Measurements from ENCODE around the gene RGS2. TPM values are rescaled to one million over a fixed set of nuclear protein-coding genes. Genes with fewer than 3 reads are reported as not detected.

Gene RGS2
- total RNA-seq, 1 experiment from 2014 or later, result 0.50 TPM

DNA sequence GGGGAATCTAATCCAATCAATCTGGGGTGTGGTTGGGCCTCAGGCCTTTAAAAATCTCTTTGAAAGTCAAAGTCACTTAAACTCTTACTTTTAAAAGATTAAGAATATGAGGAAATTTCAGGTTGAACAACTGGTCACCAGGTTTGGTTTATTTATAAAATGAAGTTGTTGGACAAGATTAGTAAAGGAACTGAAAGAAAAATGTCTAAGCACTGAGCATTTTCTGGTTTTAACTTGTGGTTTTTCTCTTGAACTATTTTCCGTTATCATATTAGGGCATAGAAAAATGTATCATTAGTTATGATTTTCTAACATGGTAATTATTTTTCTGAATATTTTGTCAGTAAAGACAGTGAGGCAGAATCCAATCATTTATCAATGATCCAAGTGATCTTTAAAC, 49.6 kb downstream of the RGS2 start:
- H3K27ac ChIP-seq, result no peak overlapping the region
- no peaks in the 10 kb centered on the region for H4K20me1 ChIP-seq (ENCODE audit: insufficient read depth)
- no peak overlapping the region for H3K4me3 ChIP-seq
- no peak for DNase-seq
- intact Hi-C loops (cut with micrococcal nuclease; ENCODE audit: unreplicated experiment), result no loop called here
- no peaks in the 10 kb centered on the region for H3F3A ChIP-seq (ENCODE audit: insufficient read depth, low read depth)
- no peak overlapping the region for H2AFZ ChIP-seq
- H3K4me2 ChIP-seq, result no peak overlapping the region
- H3K9me2 ChIP-seq (ENCODE audit: insufficient read depth), result no peaks in the 10 kb centered on the region; the same call in 1 of the 2 replicates
- H3K9me3 ChIP-seq (ENCODE audit: insufficient read depth, low read depth), result no peaks in the 10 kb centered on the region
- no peak for TF ChIP-seq EZH2 (IDR thresholded peaks at IDR 0.05; ENCODE audit: low read depth)
- TF ChIP-seq, protein P1, sequence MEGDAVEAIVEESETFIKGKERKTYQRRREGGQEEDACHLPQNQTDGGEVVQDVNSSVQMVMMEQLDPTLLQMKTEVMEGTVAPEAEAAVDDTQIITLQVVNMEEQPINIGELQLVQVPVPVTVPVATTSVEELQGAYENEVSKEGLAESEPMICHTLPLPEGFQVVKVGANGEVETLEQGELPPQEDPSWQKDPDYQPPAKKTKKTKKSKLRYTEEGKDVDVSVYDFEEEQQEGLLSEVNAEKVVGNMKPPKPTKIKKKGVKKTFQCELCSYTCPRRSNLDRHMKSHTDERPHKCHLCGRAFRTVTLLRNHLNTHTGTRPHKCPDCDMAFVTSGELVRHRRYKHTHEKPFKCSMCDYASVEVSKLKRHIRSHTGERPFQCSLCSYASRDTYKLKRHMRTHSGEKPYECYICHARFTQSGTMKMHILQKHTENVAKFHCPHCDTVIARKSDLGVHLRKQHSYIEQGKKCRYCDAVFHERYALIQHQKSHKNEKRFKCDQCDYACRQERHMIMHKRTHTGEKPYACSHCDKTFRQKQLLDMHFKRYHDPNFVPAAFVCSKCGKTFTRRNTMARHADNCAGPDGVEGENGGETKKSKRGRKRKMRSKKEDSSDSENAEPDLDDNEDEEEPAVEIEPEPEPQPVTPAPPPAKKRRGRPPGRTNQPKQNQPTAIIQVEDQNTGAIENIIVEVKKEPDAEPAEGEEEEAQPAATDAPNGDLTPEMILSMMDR (conservative IDR thresholded peaks at IDR 0.05), result no peak
- H3K4me1 ChIP-seq (replicated peaks; ENCODE audit: insufficient read depth), result no peaks in the 10 kb centered on the region
- POLR2A ChIA-PET (ENCODE audit: unreplicated experiment), result no interaction called here
- no peaks in the 10 kb centered on the region for H3K27me3 ChIP-seq (ENCODE audit: insufficient read depth, low read depth)
- CTCF ChIA-PET, result no interaction called here
- no TSS peak for BruUV-seq (replicated peaks)
- H3K36me3 ChIP-seq (ENCODE audit: low read depth), result no peaks in the 10 kb centered on the region
- no peaks in the 10 kb centered on the region for H3K79me2 ChIP-seq (ENCODE audit: low read depth)

DNA sequence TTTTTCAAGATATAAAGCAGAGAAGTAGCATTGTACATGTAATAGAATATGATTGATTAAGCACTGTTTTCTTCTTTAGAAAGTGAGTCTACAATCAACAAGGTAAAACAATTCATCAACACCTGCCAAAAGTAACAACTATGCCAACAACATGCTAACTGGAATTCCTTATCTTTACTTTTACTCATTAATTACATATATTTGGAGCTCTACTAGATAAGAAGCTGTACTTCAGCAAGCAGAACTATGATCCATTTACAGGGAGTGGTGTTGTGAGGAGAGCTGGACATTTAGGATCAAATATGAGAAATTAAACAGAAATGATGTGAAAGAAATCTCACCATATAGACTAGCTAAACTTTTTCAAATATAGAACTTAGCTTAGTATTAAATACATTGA, 51.0 kb downstream of the RGS2 start:
- no peak overlapping the region for H3K4me3 ChIP-seq
- DNase-seq, result no peak
- H3K4me2 ChIP-seq, result no peak overlapping the region
- BruUV-seq (replicated peaks), result no TSS peak
- TF ChIP-seq, protein P1 (conservative IDR thresholded peaks at IDR 0.05), result no peak
- no peak for TF ChIP-seq EZH2 (IDR thresholded peaks at IDR 0.05; ENCODE audit: low read depth)
- CTCF ChIA-PET, result no interaction called here
- no peaks in the 10 kb centered on the region; the same call in 1 of the 2 replicates for H3K9me2 ChIP-seq (ENCODE audit: insufficient read depth)
- no peaks in the 10 kb centered on the region for H3F3A ChIP-seq (ENCODE audit: insufficient read depth, low read depth)
- H3K4me1 ChIP-seq (replicated peaks; ENCODE audit: insufficient read depth), result no peaks in the 10 kb centered on the region
- POLR2A ChIA-PET (ENCODE audit: unreplicated experiment), result interaction anchor here (0.5 kb wide), 1 partner anchor 8 kb away, joined by 11 read pairs; no protein-coding TSS in a partner anchor
- H3K36me3 ChIP-seq (ENCODE audit: low read depth), result no peaks in the 10 kb centered on the region
- no peak overlapping the region for H2AFZ ChIP-seq
- intact Hi-C loops (cut with micrococcal nuclease; ENCODE audit: unreplicated experiment), result no loop called here
- H3K79me2 ChIP-seq (ENCODE audit: low read depth), result no peaks in the 10 kb centered on the region
- H4K20me1 ChIP-seq (ENCODE audit: insufficient read depth), result no peaks in the 10 kb centered on the region
- no peak overlapping the region for H3K27ac ChIP-seq
- no peaks in the 10 kb centered on the region for H3K9me3 ChIP-seq (ENCODE audit: insufficient read depth, low read depth)
- no peaks in the 10 kb centered on the region for H3K27me3 ChIP-seq (ENCODE audit: insufficient read depth, low read depth)

DNA sequence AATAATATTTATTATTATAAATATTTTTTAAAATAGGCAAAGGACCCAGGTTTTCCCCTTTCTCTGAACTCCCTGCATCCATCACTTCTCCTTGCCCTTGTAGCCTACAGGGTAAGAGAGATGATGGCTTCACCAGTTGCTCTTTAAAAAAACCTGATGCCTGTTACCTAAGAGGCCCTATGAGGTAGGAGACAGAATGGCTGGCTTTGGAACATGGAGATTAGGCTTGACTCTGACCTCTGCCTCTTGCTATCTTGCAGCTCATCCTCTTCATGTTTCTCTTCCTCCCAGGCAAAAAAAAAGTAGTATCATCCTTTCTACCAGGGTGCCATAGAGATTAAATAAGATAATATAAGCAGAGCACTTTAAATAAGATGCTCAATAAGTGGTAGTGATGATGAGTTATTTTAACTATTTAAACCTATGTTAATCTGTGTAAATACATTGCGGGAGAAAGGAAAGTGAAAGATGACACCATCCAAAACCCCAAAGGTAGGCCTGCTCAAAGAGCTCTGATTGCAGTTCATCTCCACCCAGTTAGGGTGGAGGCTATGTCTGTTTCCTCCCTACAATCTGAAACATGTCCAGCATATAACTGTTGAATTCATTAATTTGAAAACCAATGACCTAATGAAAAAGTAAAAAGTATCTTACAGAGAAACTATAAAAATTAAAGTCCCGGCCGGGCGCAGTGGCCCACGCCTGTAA, 51.8 kb downstream of the RGS2 start:
- no peaks in the 10 kb centered on the region for H3K27me3 ChIP-seq (ENCODE audit: insufficient read depth, low read depth)
- ChIA-PET CTCF (no interaction called here), POLR2A (ENCODE audit: unreplicated experiment) (interaction anchor here (0.5 kb wide), 1 partner anchor 7 kb away, joined by 11 read pairs; no protein-coding TSS in a partner anchor)
- H3K4me2 ChIP-seq, result no peak overlapping the region
- no peaks in the 10 kb centered on the region for H3K9me3 ChIP-seq (ENCODE audit: insufficient read depth, low read depth)
- no peaks in the 10 kb centered on the region for H3K79me2 ChIP-seq (ENCODE audit: low read depth)
- H4K20me1 ChIP-seq (ENCODE audit: insufficient read depth), result no peaks in the 10 kb centered on the region
- no peak overlapping the region for H3K27ac ChIP-seq
- H3K36me3 ChIP-seq (ENCODE audit: low read depth), result no peaks in the 10 kb centered on the region
- TF ChIP-seq, protein P1 (conservative IDR thresholded peaks at IDR 0.05), result no peak
- no peak for TF ChIP-seq EZH2 (IDR thresholded peaks at IDR 0.05; ENCODE audit: low read depth)
- no peak overlapping the region for H2AFZ ChIP-seq
- no peak for DNase-seq
- no peak overlapping the region for H3K4me3 ChIP-seq
- H3K9me2 ChIP-seq (ENCODE audit: insufficient read depth), result no peaks in the 10 kb centered on the region; the same call in 1 of the 2 replicates
- no TSS peak for BruUV-seq (replicated peaks)
- no peaks in the 10 kb centered on the region for H3F3A ChIP-seq (ENCODE audit: insufficient read depth, low read depth)
- no peaks in the 10 kb centered on the region for H3K4me1 ChIP-seq (replicated peaks; ENCODE audit: insufficient read depth)
- intact Hi-C loops (cut with micrococcal nuclease; ENCODE audit: unreplicated experiment), result no loop called here
